Amygdala (tissue), 56 donors: ENCODE measurements around the gene CNNM1.
A peak's percentile ranks its signal among the peaks of the same experiment; 100 is the strongest.

ENCODE experiments used
- DNase-seq, 56 donors: peaks; one replicate each; lab custom pipeline; 2025; lab: John Stamatoyannopoulos, UW

Gene CNNM1

GRCh38 chr10:99329304-99329553, at the start of gene CNNM1:
Gene CNNM1, plus strand, starts transcription at chr10:99329356. Its CDS starts 32 bp downstream, at chr10:99329388.
- peak in 19 of 56 donors; percentile 16 to 73 (median 44) for DNase-seq

- DNase-seq: no peak
Measured at GRCh38 chr10:99279626-99280111, 49.5 kb upstream of the CNNM1 start.

GRCh38 chr10:99280472-99280871, 48.7 kb upstream of the CNNM1 start:
- DNase-seq: no peak

GRCh38 chr10:99285881-99286280, 43.3 kb upstream of the CNNM1 start:
- no peak for DNase-seq

- DNase-seq: no peak
Measured at GRCh38 chr10:99290306-99290705, 38.9 kb upstream of the CNNM1 start.

GRCh38 chr10:99292159-99292558, 37.0 kb upstream of the CNNM1 start:
- no peak for DNase-seq

- no peak for DNase-seq
Measured at GRCh38 chr10:99296605-99297004, 32.6 kb upstream of the CNNM1 start.

GRCh38 chr10:99297033-99297432, 32.1 kb upstream of the CNNM1 start:
- no peak for DNase-seq

GRCh38 chr10:99303899-99304861, 25.0 kb upstream of the CNNM1 start:
- peak in 1 of 56 donors; percentile 1 for DNase-seq

GRCh38 chr10:99304862-99305229, 24.3 kb upstream of the CNNM1 start:
- DNase-seq: no peak

- DNase-seq: no peak
Measured at GRCh38 chr10:99312501-99312900, 16.7 kb upstream of the CNNM1 start.

- DNase-seq: no peak
Measured at GRCh38 chr10:99315853-99316252, 13.3 kb upstream of the CNNM1 start.

- no peak for DNase-seq
Measured at GRCh38 chr10:99316374-99316773, 12.8 kb upstream of the CNNM1 start.

- no peak for DNase-seq
Measured at GRCh38 chr10:99318048-99318447, 11.1 kb upstream of the CNNM1 start.

- no peak for DNase-seq
Measured at GRCh38 chr10:99318475-99318874, 10.7 kb upstream of the CNNM1 start.

GRCh38 chr10:99325281-99325680, 3.9 kb upstream of the CNNM1 start:
- no peak for DNase-seq

- DNase-seq: no peak
Measured at GRCh38 chr10:99326871-99327270, 2.3 kb upstream of the CNNM1 start.

GRCh38 chr10:99328579-99329303, 415 bp upstream of the CNNM1 start:
- peak in 28 of 56 donors; percentile 2 to 84 (median 48) for DNase-seq

GRCh38 chr10:99329554-99330346, 594 bp downstream of the CNNM1 start:
- DNase-seq: peak in 6 of 56 donors; percentile 24 to 51 (median 30)

- DNase-seq: peak in 2 of 56 donors; percentile 11 to 33
Measured at GRCh38 chr10:99330347-99330924, 1.3 kb downstream of the CNNM1 start.
